ENCODE measurements around the gene LPCAT1.

LPCAT1 gene

GRCh38 chr5:1525624-1526189 is 1.9 kb upstream of the LPCAT1 start:
- no peaks in the 10 kb centered on the region; the same call in 1 of the 2 replicates for H3K27me3 ChIP-seq (ENCODE audit: low read depth)
- H3K4me1 ChIP-seq: peaks cover 8% of the 10 kb centered on the region
- peaks cover 10% of the 10 kb centered on the region for H3K36me3 ChIP-seq (replicated peaks)
- in situ Hi-C loops (cut with MboI; ENCODE audit: low sequenced_read_pairs): no loop called here
- no peaks in the 10 kb centered on the region for H3K9me3 ChIP-seq
- no peak overlapping the region for H3K4me3 ChIP-seq
- DNase-seq (ENCODE audit: low spot score in 2 of 2): no peak

GRCh38 chr5:1524799-1525623 is 1.3 kb upstream of the LPCAT1 start:
- DNase-seq (ENCODE audit: low spot score in 2 of 2): peak in 1 of 2 experiments; percentile 6
- in situ Hi-C loops (cut with MboI; ENCODE audit: low sequenced_read_pairs): no loop called here
- peaks cover 8% of the 10 kb centered on the region for H3K4me1 ChIP-seq
- H3K9me3 ChIP-seq: no peaks in the 10 kb centered on the region
- H3K4me3 ChIP-seq: peak overlapping the region; percentile 41; the same call in 1 of the 2 replicates
- no peaks in the 10 kb centered on the region; the same call in 1 of the 2 replicates for H3K27me3 ChIP-seq (ENCODE audit: low read depth)
- peaks cover 15% of the 10 kb centered on the region for H3K36me3 ChIP-seq (replicated peaks)

GRCh38 chr5:1524481-1524798 is 680 bp upstream of the LPCAT1 start:
- no peaks in the 10 kb centered on the region for H3K9me3 ChIP-seq
- no peaks in the 10 kb centered on the region; the same call in 1 of the 2 replicates for H3K27me3 ChIP-seq (ENCODE audit: low read depth)
- in situ Hi-C loops (cut with MboI; ENCODE audit: low sequenced_read_pairs): no loop called here
- H3K4me1 ChIP-seq: peaks cover 8% of the 10 kb centered on the region
- H3K4me3 ChIP-seq: peak overlapping the region; percentile 41
- DNase-seq (ENCODE audit: low spot score in 2 of 2): no peak
- peaks cover 21% of the 10 kb centered on the region for H3K36me3 ChIP-seq (replicated peaks)

- no peaks in the 10 kb centered on the region for H3K9me3 ChIP-seq
- peak overlapping the region; percentile 57 for H3K4me3 ChIP-seq
- H3K4me1 ChIP-seq: peaks cover 8% of the 10 kb centered on the region
- H3K27me3 ChIP-seq (ENCODE audit: low read depth): no peaks in the 10 kb centered on the region; the same call in 1 of the 2 replicates
- peaks cover 31% of the 10 kb centered on the region for H3K36me3 ChIP-seq (replicated peaks)
- DNase-seq (ENCODE audit: low spot score in 2 of 2): no peak
- in situ Hi-C loops (cut with MboI; ENCODE audit: low sequenced_read_pairs): no loop called here
These were observed 324 bp downstream of the LPCAT1 start for GRCh38 chr5:1523480-1523792.

GRCh38 chr5:1522601-1523479 is 920 bp downstream of the LPCAT1 start:
- DNase-seq (ENCODE audit: low spot score in 2 of 2): no peak
- Histone ChIP-seq H3K9me3 (no peaks in the 10 kb centered on the region), H3K36me3 (replicated peaks) (peaks cover 33% of the 10 kb centered on the region), H3K27me3 (ENCODE audit: low read depth) (no peaks in the 10 kb centered on the region), H3K4me3 (peak overlapping the region; percentile 57), H3K4me1 (peaks cover 8% of the 10 kb centered on the region)
- in situ Hi-C loops (cut with MboI; ENCODE audit: low sequenced_read_pairs): no loop called here

GRCh38 chr5:1521671-1522600 is 1.8 kb downstream of the LPCAT1 start:
- in situ Hi-C loops (cut with MboI; ENCODE audit: low sequenced_read_pairs): no loop called here
- Histone ChIP-seq H3K36me3 (replicated peaks) (peaks cover 40% of the 10 kb centered on the region), H3K9me3 (no peaks in the 10 kb centered on the region), H3K4me1 (peaks cover 8% of the 10 kb centered on the region), H3K4me3 (peak overlapping the region; percentile 57), H3K27me3 (ENCODE audit: low read depth) (no peaks in the 10 kb centered on the region)
- peak in 1 of 2 experiments; percentile 54 for DNase-seq (ENCODE audit: low spot score in 2 of 2)

GRCh38 chr5:1520791-1521453 is 2.8 kb downstream of the LPCAT1 start:
- DNase-seq (ENCODE audit: low spot score in 2 of 2): no peak
- H3K36me3 ChIP-seq (replicated peaks): peaks cover 44% of the 10 kb centered on the region
- H3K9me3 ChIP-seq: no peaks in the 10 kb centered on the region
- H3K4me1 ChIP-seq: peaks cover 8% of the 10 kb centered on the region
- in situ Hi-C loops (cut with MboI; ENCODE audit: low sequenced_read_pairs): no loop called here
- H3K4me3 ChIP-seq: peak overlapping the region; percentile 57; the same call in 1 of the 2 replicates
- H3K27me3 ChIP-seq (ENCODE audit: low read depth): no peaks in the 10 kb centered on the region

- Histone ChIP-seq H3K4me1 (peaks cover 8% of the 10 kb centered on the region), H3K9me3 (no peaks in the 10 kb centered on the region), H3K36me3 (replicated peaks) (peaks cover 44% of the 10 kb centered on the region), H3K27me3 (ENCODE audit: low read depth) (no peaks in the 10 kb centered on the region), H3K4me3 (no peak overlapping the region)
- DNase-seq (ENCODE audit: low spot score in 2 of 2): no peak
- in situ Hi-C loops (cut with MboI; ENCODE audit: low sequenced_read_pairs): no loop called here
These were observed 4.0 kb downstream of the LPCAT1 start for GRCh38 chr5:1519631-1520210.

- H3K27me3 ChIP-seq (ENCODE audit: low read depth): no peaks in the 10 kb centered on the region
- H3K9me3 ChIP-seq: no peaks in the 10 kb centered on the region
- peaks cover 4% of the 10 kb centered on the region; the same call in 1 of the 2 replicates for H3K4me1 ChIP-seq
- DNase-seq (ENCODE audit: low spot score in 2 of 2): peak in 1 of 2 experiments; percentile 4
- H3K4me3 ChIP-seq: no peak overlapping the region
- in situ Hi-C loops (cut with MboI; ENCODE audit: low sequenced_read_pairs): no loop called here
- H3K36me3 ChIP-seq (replicated peaks): peaks cover 49% of the 10 kb centered on the region
These were observed 5.9 kb downstream of the LPCAT1 start for GRCh38 chr5:1517838-1518237.

- in situ Hi-C loops (cut with MboI; ENCODE audit: low sequenced_read_pairs): no loop called here
- Histone ChIP-seq H3K4me1 (peaks cover 4% of the 10 kb centered on the region; the same call in 1 of the 2 replicates), H3K27me3 (ENCODE audit: low read depth) (no peaks in the 10 kb centered on the region), H3K9me3 (no peaks in the 10 kb centered on the region), H3K4me3 (no peak overlapping the region), H3K36me3 (replicated peaks) (peaks cover 56% of the 10 kb centered on the region)
- DNase-seq (ENCODE audit: low spot score in 2 of 2): peak in 1 of 2 experiments; percentile 6
These were observed 6.9 kb downstream of the LPCAT1 start for GRCh38 chr5:1516615-1517601.

- peak in 1 of 2 experiments; percentile 5 for DNase-seq (ENCODE audit: low spot score in 2 of 2)
- H3K4me1 ChIP-seq: no peaks in the 10 kb centered on the region; the same call in 1 of the 2 replicates
- peaks cover 51% of the 10 kb centered on the region for H3K36me3 ChIP-seq (replicated peaks)
- in situ Hi-C loops (cut with MboI; ENCODE audit: low sequenced_read_pairs): no loop called here
- H3K4me3 ChIP-seq: no peak overlapping the region
- H3K9me3 ChIP-seq: no peaks in the 10 kb centered on the region
- no peaks in the 10 kb centered on the region for H3K27me3 ChIP-seq (ENCODE audit: low read depth)
These were observed 7.7 kb downstream of the LPCAT1 start for GRCh38 chr5:1515921-1516571.

Measured in HAP-1 (cell line).